HG03571 (cell line): ENCODE data around the gene PTPRN2.

Experiments used
- ATAC-seq: cut with Tn5 transposase; IDR thresholded peaks from one replicate; pipeline ENCODE4 v1.9.1; 2021; ENCODE audit not compliant: unreplicated experiment

Gene PTPRN2

DNA sequence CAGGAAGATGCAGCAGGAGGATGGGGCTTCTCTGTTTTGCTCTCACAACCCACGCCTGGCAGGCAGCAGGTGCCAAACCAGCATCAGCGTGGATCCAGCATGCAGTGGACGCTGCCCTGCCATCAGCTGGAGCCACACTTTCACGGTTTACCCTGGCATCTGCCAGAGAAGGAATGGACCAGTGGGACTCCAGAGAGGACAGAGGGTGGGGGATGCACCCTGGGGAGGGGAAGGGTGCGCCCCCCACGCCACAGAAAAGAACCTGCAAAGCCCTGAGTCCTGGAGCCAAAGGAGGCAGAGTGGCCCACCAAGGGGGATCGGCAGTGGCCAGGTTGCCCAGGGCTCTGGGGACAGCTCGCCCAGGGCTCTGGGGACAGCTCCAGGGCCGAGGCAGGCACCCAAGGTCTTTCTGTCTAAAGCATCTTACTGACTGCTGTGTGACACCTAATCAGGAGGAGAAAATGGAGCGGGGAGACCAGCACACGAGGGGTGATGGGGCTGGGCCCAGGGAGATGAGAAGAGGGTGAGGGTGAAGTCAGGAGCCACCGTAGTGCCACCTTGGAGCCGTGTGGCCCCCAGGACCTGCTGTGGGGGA is 1025.7 kb downstream of the PTPRN2 start:
- no peak for ATAC-seq

DNA sequence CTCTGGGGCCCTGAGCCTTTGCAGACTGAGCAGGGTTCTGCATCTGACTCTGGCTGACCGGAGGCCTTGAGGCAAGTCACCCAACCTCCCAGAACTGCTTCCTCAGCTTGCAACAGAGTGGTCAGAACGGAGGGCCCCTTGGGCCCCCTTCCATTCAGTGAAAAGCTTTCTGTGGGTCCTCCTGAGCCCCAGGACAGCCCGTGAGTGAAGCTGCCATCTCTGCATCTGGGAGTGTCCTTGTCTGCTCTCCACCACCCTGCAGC is 1026.2 kb downstream of the PTPRN2 start:
- ATAC-seq, result no peak

DNA sequence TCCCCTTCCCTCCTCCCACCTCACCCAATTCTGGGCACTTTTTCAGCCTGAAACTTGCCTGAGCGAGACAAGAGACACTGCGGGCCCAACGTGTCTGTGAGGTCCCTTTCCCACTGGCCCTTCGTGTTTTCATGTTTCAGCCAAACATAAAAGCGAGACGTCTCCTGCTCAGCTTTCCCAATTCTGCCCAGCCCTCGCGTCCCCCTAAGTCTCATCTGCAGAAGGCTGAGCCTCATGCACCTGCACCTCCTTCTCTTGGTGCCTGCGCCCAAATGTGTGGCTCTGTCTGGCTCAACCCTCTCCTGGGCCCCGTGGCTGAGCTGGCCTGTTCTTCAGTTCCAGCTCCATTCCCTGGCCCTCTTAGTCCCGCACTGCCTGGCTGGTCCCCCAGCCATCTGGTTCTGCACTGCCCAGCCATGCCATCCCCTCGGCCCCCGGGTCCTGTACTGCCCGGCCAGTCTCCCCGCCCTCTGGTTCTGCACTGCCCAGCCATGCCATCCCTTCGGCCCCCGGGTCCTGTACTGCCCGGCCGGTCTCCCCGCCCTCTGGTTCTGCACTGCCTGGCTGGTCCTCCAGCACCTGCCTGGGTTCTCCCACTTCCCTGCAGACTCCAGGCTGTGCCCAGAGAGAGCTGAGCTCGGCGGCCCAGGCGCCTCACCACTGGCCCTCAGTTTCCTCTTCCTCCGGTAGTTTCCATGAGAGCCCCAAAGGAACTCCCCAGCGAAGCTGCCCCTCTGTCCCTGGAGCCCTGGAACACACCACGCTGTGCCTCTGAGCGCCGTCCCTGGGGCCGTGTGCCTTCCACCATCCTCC is 1026.7 kb downstream of the PTPRN2 start:
- no peak for ATAC-seq

DNA sequence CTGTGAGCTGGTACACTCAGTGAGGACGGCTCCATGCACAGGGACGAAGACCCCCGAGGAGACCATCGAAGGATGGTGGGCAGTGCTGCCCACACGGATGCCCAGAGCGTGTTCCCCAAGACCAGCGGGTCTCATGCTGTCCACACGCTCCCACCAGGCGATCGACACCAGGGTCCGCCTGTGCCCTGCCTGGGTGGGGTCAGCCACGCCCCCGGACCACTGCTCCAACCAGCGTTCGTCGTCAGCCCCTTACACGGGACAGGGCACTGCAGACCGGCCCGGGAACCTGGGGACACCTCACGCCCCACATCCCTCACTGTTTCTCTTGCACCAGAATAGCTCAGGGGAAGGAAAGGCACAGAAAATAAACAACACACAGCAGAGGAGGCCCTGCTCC is 1027.4 kb downstream of the PTPRN2 start:
- ATAC-seq, result no peak

DNA sequence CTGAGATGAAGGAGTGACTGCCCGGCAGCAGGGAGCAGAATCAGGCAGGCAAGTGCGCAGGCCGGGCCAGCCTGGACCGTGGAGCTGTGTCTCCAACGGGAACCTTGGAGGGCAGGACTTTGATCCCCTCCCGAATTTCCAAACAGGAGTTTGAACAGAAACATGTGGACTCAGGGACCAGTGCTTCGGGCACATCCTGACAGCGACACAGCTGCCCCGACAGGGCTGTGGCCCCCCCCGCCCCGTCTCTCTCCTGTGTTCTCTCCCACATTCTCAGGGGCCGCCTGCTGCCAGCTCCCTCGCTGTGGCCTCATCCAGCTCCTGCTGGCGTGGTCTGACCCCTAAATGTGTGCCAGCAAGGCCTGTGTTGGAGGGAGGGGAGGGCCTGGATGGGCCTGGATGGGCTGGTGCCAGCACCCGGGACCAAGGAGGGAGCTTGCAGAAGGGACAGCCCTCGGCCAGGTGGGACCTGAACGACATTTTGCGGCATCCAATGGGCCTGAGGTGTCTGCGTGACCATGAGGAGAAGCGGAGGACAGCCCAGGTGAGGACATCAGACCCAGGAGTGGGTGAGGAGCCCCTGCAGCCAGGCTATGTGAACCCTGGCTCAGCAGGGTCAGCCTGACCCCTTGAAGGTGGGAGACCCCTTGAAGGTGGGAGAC is 1027.9 kb downstream of the PTPRN2 start:
- no peak for ATAC-seq

DNA sequence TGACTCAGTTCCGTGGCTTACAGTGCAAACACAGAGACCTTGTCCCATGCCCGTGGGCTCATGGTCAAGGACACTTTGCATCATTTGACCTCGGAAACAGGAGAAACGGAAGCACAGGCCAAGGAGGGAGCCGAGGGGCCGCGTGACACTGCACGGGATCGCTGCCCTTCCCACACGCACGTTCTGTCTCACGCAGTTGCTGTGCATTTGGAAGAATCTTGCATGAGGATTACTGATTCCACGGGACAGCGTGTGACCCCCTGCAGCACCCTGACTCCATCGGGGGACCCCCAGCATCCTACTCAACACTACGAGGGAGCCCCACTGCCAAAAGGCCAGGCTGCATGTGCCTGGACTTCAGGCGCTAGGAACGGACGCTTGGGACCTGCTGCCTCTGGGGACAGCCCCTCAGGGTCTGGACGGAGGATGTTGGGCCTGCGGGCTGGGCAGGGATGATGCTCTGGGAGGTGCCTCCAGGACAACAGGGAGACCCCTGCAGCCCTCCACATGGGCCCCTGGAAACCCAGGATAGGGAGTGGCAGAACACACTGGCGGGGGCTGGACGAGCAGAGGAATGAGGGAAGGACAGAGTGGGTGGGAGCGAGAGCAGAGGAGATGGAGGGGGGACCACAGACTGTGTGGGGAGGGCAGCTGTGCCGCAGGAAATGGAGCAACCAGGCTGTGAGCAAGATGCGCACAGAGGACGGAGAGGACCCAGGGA is 1028.6 kb downstream of the PTPRN2 start:
- ATAC-seq, result no peak

DNA sequence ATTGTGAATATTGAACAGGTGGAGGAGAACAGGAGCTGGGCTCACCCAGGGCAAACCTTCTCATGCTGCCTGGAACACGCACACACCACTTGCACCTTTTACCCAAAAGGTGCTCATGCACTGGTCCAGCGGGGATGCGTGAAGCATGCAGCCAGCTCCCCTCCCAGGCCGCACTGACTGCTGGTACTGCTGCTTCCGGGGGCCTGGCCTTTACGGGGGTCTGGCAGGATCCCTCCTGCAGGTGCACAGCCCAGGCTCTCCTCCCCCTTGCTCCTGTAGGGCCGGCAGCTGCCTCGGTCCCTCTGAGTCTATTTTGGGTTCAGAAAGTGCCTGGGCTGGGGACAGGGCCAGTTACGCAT is 1029.1 kb downstream of the PTPRN2 start:
- ATAC-seq, result no peak

DNA sequence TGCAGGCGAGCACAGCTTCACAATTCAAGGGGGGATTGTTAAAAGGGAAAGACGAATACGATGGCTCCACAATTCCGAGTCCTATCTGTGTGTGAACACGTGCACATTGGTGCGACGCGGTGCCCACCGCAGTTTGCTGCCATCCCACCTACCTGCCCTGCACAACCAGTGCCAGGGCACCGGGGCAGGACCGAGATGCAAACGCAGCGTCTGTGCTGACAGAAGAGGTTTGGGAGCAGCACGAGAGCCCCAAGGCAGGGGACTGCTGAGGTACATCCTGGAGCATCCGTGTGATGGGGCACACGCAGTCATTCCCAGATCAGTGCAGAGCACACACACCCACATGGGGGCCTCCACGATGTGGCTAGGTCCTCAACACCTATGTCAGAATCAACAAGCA is 1029.6 kb downstream of the PTPRN2 start:
- ATAC-seq, result no peak

DNA sequence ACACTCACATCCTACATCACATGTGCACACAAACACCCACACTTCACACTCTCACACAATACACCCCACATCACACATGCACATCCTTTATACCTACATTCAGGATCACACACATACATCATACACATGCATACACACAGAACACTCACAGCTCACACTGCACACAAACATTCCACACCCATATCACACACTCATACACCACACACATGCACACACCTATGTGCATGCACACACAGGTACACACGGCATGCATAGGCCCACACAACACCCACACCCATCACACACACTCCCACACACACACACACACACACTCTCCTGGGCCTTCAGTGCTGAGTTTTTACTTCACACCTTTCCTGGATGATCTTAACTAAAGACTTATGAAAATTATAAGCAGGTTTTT is 1030.4 kb downstream of the PTPRN2 start:
- ATAC-seq, result no peak

DNA sequence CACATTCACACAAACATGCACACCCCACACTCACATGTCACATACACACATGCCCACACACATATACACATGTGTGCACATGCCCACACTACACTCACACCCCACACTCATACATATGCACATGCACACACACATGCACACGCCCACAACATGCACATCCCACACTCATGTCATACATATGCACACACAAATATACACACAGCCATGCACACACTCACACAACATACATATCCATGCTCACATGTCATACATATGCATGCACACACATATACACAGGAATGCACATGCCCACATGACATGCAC is 1031.0 kb downstream of the PTPRN2 start:
- no peak for ATAC-seq

DNA sequence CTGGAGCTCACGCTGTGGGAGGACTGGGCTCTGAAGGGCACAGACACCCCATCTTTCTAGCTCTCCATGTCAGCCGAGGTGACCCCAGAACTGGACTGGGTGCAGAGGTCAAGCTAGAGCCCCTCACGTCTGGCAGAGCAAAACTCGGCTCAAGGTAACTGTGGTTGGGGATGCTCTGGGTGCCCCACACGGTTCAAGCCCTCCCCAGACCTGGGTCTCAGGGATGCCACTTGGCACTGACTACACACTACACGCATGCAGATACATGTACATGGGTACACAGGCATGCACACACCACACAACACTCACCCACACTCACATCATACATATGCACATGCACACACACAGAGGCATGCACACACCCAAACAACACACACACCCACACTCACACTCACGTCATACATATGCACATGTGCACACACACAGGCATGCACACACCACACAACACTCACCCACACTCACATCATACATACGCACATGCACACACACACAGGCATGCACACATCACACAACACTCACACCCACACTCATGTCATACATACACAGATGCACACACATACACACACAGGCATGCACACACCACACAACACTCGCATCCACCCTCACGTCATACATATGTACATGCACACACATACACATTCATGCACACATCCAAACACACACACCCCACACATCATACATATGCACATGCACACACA is 1031.5 kb downstream of the PTPRN2 start:
- ATAC-seq, result no peak

DNA sequence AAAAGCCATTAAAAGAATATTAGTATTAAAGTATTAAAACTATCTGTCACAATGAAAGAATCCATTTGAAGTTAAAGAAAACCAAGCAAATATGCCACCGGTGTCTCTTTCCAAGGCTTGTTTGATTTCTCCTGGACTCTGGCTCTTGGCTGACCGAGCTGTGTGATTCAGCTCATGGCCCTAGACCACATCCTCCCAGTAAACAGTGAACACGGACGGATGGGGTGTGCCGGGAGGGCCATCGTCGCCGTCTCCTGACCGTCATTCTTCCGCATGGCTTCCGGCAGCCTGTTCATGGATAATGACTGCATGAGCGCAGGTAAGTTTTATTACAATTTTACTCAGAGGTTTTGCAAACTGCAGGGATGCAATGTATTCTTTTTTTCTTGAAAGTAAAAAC is 1032.3 kb downstream of the PTPRN2 start:
- no peak for ATAC-seq

DNA sequence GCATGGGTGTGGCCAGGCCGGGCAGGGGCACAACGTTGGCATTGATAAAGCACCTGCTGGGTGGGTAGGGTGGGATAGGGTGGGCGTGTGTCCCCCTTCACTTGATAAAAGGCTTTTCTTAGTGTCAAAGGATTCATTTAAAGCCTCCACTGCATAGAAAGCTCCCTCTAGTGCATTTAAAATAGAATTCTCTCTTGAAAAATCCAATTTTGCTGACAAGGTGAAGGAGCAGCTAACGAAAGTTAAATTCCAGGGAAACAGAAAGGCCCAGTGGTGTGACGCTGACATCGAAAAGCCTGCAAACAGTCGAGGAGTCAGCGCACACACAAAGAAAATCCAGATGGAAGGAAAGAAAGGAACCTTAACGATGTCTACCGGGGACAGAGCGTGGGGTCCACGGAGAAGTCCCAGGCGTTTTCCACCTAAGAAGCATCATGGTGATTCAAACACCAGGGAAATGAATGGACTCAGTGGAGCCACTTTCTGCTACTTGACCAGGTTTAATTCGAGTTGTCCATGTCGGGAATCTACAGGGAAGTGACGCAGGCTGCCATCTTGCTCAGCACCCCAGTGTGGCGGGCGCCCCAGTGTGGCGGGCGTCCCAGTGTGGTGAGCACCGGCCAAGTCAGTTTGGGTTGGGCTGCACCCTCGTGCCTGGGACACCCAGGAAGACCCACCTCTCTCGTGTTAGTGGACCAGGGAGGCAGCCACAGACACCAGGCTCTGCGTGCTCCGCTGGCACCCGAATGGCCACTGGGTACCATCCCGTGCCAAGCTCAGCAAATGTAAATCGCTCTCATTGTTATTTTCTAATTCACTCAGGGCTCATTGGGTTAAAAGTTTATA is 1033.0 kb downstream of the PTPRN2 start:
- ATAC-seq, result no peak

DNA sequence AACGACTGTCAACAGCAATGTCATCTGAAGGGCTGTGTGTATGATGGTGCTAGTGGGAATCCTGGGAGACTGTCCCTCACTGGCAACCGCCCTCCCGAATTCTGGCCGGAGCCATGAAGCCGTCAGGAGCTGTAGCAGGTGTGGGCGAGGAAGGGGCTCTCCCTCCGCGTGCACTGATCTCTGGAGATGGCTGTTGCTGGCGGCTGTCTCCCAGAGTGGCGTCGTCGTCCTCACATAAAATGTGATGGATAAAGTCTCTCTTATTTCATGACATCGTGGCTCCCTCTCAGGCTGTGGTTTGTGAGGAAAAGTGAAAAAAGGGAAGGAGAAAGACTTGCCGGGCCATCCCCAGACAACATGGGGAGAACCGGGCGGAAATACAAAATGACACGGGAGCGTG is 1034.4 kb downstream of the PTPRN2 start:
- no peak for ATAC-seq

DNA sequence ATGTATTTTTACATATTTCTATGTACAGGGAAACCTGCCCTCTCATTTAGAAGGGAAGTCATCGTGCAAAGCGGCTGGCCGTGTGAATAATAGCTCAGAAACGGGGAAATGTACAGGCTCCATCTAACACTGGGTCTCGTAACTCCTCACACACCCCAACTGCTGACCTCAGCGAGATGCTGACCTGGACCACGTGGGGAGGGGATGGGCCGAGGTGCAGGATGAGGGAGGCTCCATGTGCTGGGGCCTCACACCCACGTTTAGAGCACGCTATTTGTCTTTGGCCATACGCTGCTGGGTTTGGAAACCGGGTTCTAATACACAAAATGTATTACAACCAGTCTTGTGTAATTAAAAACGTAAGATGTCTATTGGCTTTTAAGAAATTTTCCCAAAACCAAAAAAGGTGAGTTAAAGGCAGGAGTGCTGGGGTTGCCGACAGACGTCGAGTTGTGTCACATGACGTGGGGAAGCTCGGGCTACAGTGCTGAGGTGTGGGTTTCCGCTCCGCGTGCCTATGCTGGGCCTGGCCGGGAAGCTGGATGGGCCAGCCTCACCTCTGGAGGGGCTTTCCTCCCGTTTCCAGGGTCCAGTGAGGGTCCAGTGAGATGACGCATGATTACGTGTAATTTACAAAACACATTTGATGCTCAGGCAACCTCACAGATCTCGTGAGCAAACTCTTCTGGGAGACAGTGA is 1035.2 kb downstream of the PTPRN2 start:
- no peak for ATAC-seq

DNA sequence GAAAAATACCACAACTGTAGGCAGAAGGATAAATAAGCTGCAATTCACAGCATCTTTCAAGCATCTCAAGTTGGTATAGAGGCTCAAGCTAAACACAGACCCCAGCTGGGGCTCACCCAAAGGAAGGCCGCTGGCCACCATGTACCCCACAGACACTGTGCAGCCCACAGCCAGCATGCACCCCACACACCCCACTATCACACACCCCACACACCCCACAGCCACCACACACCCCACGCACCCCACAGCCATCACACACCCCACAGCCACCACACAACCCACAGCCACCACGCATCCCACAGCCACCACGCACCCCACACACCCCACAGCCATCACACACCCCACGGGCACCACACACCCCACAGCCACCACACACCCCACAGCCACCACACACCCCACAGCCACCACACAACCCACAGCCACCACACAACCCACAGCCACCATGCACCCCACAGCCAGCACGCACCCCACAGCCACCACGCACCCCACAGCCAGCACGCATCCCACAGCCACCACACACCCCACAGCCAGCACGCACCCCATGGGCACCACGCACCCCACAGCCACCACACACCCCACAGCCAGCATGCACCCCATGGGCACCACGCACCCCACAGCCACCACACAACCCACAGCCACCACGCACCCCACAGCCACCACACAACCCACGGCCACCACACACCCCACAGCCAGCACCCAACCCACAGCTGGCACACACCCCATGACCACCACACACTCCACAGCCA is 1036.1 kb downstream of the PTPRN2 start:
- no peak for ATAC-seq

DNA sequence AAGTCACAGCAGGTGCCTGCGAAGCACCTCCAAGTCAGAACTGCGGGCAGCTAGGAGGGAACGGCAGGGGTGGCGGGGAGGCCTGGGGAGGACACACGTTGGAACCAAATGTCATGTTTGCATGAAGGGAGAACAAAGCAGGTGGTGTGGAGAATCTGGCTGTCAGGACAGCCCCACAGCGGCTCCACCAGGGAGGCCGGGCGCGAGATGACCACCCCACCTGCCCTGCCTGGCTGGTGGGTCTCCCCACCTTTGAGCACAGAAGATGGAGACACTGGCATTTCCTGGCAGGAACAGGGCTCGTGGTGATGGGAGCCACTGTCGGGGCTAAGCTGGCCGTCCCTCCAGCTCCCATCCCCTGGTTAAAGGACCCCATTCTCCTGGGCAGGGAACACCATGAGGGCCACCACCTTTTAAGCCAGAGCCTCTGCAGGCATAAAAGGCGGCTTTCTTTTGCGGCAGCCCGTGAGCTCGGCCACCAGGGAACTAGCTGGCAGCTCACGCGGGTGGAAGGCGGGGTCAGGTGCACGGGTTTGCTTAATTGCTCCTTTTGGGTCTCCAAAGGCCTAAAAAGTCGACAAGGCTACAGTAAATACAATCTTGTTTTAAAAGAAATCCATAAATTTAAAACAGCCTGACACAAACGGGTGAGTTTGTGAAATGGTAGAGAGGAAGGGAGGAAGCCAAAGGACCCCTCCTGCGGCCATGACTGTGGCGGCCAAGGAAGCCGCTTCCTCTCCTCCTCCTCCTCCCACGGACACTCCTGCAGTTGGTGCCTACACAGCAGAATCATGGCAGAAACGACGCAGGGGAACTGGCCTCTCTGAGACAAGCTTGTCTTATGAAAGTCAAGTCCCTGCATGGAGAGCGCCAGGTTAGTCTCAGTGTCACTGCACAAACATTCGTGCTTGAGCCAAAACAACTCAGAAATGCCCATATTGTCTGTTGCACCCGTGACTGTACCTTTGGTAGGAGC is 1037.0 kb downstream of the PTPRN2 start:
- no peak for ATAC-seq

DNA sequence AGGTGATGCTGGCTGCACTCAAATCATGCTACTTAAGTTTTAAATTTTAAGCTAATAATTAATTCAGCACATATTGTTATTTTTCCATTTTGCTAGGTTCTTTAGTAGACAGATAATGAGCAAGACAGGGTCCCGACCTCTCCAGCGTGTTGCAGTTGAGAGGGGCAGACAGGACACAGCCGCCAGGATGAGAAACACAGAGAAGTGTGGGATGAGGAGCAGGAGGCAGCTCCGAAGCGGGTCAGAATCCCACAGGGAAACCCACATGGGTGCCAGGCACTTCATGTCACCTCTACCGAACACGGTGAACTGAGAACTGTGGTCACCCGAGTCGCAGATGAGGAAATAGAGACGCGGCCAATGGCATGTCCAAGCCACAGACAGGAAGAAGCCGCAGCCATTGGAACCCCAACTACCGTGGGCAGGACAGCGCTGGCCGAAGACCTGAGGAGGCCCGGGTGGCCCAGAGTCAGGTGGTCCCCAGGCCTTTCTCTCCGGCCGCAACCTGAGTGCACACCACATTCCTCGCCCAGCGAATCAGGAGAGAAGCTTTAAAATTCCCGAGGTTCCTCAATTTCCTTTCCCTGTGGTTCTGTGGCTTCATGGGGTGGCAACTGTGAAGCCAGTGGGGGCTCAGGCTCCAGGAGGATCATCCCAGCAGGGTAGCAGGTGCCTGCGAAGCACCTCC is 1037.9 kb downstream of the PTPRN2 start:
- no peak for ATAC-seq
